Measurements from ENCODE around the gene GRPEL2.

DNA sequence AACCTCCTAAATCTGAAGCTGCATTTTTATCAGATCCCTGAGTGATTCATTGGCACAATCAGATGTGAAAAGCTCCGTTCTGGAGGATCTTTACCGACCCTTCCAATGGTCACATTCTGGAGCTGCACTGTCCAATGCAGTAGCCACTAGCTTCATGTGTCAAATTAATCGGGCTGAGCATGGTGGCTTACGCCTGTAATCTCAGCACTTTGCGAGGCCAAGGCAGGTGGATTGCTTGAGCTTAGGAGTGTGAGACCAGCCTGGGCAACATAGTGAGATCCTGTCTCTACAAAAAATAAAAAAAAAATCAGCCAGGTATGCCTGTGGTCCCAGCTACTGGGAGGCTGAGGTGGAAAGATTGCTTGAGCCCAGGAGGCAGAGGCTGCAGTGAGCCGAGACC lies 30.1 kb downstream of the GRPEL2 start:
- no peak for TF ChIP-seq EP300 (IDR thresholded peaks at IDR 0.05)
- TF ChIP-seq, protein P1, sequence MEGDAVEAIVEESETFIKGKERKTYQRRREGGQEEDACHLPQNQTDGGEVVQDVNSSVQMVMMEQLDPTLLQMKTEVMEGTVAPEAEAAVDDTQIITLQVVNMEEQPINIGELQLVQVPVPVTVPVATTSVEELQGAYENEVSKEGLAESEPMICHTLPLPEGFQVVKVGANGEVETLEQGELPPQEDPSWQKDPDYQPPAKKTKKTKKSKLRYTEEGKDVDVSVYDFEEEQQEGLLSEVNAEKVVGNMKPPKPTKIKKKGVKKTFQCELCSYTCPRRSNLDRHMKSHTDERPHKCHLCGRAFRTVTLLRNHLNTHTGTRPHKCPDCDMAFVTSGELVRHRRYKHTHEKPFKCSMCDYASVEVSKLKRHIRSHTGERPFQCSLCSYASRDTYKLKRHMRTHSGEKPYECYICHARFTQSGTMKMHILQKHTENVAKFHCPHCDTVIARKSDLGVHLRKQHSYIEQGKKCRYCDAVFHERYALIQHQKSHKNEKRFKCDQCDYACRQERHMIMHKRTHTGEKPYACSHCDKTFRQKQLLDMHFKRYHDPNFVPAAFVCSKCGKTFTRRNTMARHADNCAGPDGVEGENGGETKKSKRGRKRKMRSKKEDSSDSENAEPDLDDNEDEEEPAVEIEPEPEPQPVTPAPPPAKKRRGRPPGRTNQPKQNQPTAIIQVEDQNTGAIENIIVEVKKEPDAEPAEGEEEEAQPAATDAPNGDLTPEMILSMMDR (IDR thresholded peaks at IDR 0.05): no peak
- TF ChIP-seq POLR2AphosphoS5 (IDR thresholded peaks at IDR 0.05): no peak

Measured in sigmoid colon (tissue), 4 donors.